ENCODE measurements around the gene NCOA6.

Gene NCOA6

DNA sequence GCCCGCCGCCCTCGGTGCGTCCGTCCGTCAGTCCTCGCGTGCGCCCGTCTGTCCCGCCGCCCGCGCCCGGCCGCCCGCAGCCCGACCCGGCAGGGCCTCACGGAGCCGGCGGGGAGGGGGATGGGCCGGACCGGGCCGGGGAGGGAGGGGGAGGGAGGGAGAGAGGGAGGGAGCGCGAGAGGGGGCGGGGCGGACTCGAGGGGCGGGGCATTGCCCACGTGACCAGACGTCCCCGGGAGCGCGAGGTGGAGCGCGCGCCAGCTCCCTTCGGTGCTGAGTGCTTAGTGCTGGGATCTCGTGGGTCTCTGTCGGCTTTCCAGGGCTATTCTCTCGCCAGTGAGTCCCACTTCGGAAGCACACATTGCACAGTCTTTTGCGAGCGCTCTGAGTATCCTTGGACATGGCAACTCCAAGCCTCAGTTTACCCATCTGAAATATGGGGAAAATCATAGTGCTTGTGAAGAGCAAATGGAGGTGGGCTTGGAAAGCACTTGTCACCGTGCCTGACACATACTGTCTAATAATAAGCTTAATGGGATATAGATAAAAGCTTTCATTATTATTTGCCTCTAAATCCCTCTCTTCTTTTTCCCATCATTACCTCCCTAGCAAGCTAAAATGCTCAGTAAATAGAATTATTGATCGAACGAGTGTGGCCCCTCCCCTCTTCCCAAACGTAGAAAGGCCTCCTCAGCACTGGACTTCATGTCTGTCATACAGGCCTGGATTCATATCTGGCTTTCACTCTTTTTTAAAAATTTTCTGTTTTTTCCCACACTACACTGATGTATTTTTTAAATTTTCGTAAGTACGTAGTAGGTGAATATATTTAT, at the start of gene NCOA6:
TSS of gene NCOA6 (minus strand) at position 122 of the 833 bp plus-strand sequence. CDS start 43,296 bp downstream, outside the sequence.
- peak; percentile 90 for DNase-seq (ENCODE audit: low read depth, low spot score)

DNA sequence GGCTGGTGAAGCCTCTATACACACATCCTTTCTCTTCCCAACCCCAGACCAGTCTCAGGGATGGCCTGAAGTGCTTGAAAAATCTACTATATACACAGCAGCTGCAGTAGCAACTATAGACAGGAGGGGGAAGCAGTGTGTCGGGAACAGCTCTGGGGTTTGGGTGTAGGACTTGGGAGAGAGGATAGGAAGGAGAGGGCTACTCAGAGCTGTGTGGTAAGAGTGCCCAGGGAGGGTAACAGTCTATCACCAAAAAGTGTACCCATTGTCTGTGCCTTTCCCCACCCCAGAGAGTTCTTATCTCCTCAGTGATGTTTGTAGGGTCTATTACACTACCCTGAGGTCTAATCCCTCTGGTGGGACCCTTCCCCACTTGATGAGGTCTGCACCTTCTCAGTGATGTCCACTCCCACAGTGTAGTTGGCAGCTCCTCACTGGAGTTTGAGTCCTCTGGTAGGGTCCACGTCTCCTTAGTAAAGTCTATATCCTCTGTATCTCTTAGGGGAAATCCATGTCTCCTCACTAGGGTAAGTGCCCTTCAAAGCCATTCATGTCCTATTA, 48.7 kb upstream of the NCOA6 start:
- DNase-seq (ENCODE audit: low read depth, low spot score): peak; percentile 92

DNA sequence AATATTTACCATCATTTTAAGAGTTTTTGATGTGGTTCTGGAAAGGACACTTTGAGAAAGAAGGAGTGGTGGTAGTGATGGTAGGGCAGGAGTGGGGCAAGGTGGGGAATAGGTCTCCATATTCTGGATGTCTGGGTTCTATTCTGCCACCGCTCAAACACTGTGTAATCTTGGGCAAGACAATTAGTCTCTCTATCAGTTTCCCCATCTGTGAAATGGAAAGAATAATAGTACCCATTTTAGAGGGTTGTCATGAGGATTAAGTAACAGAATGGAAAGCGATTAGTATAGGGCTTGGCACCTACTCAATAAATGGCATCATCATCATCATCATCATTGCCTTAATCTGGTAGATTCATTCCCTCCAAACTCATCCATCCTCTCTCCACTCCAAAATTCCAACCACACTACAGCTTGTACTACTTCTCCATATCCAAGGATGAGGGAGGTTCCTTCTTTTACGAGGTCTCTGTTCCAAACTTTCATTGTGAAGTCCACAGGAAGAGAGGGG, 48.2 kb upstream of the NCOA6 start:
- no peak for DNase-seq (ENCODE audit: low read depth, low spot score)

DNA sequence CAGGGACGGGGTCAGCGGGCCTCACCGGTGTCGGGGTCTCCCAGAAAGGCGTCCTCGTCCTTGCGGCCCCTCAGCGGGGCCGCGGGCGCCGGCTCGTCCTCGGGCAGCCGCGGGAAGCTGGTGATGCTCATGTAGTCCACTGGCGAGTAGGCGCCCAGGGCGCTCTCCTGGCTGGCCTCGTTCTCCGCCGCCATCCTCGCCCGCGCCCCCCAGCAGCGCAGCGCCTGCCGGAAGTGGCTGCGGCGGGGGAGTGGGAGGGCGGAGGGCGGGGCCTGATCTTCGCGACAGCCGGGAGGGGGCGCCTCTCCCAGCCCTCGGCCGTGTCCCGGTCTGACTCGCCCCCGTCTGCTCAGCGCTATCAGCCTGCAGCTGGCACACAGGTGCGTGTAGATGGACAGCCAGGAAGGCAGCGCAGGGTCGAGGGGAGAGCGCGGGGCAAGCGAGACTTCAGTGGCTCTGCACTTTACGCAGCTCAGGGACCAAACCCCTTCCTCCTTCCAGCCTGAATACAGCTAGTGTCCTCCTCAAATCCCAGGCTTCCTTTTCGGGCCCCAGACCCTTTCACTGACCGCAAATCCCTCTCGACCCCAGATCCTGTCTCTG, 47.3 kb upstream of the NCOA6 start, which contains the start of gene GGT7:
TSS of gene GGT7 (minus strand) at position 235 of the 603 bp plus-strand sequence. CDS start at position 194, 41 bp downstream.
- peak; percentile 90 for DNase-seq (ENCODE audit: low read depth, low spot score)

DNA sequence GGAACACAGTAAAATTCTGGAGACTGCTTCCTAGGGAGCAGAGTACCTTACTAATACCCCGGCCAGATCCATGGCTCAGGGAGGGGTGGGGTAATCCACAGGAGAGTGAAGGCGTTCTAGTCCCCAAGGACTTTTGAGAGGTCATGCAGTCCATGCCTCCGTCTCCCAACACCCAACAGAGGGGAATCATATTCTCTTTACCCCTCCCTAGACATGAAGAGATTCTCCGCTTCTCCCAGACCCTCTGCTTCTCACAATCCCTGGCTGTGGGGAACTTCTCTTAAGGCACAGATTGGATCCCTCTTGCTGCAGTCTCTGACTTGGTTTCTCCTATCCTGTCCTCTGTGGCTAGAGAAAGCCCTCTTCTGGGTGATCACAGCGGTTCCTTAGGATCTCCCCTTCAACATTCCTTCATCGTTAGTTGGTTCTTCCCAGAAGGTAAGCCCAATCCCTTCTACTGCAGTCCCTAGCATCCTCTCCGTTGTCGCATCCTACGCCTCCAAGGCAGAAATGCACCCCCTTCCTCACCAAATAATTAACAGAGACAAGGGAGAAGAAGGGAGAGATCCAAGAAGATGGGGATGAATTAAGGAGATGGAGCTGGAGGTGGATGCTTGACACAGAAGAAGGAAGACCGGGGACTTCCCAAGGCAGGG, 46.6 kb upstream of the NCOA6 start:
- DNase-seq (ENCODE audit: low read depth, low spot score): peak; percentile 27

DNA sequence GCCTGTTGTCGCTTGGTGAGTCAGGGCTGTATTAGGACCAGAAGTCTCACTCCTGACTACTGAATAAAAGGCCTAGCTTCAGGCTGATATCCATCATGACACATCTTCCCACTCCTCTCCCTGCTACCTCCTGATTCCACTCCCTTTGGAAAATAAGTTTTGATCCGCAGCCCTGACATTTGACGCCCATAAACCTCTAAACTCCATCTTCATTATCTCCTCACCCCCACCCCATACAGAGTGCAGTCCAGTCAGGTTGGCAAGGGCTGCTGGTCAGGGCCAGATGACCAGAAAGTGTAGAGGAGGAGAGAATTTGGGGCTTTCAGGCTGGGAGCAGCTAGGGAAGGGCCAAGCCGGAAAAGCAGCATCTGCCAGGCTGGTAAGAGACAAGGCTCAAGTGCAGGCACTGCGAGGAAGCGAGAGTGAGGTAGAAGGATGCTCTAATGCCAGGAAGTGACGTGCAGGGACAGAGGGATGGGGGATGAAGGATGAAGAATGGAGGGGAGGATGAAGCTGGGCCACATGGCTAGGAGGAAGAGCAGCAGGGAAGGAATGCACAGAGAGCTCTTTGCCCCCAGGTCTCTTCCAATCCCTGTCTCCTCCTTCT, 46.0 kb upstream of the NCOA6 start:
- DNase-seq (ENCODE audit: low read depth, low spot score): no peak

DNA sequence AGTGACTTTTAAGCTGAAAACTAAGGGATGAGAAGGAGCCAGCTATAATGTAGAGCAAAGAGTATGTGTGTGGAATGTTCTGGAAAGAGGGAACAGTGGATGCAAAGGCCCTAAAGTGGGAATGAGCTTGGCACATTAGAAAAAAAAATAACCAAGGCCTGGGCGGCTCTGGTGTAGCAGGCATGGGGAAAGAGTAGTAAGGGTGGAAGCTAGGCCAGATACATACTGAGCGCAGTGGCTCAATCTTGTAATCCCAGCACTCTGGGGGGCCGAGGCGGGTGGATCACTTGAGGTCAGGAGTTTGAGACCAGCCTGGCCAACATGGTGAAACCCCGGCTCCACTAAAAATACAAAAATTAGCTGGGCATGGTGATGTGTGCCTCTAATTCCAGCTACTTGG, 38.8 kb upstream of the NCOA6 start:
- DNase-seq (ENCODE audit: low read depth, low spot score): no peak

DNA sequence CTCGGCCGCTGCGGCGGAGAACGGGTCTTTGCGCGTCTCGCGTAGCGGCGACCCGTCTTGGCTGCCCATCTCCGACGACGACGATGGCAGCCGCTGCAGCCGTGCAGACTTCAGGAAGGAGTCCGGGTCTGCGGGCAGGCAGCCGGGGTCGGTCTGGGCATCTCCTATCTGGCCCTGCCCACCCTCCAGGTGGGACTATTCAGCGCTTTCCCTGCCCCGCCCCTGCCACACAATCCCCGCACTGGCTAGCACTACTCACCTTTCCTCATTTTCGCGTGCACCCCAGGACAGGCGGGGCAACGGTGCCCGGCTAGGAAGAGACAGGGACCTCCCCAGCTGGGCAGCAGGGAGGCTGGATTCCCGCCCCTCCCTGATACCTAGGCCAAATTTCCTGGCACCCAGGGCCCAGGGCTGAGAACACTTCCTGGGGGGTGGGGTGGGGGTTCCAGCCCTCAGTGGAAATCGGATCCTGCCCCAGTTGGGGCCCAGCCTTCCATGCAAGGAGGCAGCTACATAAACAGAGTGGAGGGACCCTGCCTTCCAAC, 38.0 kb upstream of the NCOA6 start:
- DNase-seq (ENCODE audit: low read depth, low spot score): no peak

DNA sequence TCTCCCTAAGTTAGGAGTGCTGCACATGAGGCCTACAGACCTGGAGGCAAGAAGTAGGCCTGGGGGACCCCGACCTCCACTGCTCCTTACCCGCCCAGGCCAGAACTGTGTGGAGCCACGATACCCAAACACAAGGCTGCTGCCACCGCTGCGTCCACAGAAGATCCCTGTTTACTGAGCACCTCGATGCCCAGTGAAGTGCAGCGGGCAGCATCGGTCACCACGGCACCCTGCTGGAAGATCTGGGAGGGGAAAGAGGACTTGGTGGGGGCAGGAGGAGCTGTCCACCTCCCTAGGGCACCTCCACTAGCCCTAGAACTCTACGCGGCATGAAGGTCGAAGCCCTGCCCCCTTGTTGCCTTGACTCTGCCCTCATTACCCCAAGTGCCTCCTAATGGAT, 37.3 kb upstream of the NCOA6 start:
- no peak for DNase-seq (ENCODE audit: low read depth, low spot score)

DNA sequence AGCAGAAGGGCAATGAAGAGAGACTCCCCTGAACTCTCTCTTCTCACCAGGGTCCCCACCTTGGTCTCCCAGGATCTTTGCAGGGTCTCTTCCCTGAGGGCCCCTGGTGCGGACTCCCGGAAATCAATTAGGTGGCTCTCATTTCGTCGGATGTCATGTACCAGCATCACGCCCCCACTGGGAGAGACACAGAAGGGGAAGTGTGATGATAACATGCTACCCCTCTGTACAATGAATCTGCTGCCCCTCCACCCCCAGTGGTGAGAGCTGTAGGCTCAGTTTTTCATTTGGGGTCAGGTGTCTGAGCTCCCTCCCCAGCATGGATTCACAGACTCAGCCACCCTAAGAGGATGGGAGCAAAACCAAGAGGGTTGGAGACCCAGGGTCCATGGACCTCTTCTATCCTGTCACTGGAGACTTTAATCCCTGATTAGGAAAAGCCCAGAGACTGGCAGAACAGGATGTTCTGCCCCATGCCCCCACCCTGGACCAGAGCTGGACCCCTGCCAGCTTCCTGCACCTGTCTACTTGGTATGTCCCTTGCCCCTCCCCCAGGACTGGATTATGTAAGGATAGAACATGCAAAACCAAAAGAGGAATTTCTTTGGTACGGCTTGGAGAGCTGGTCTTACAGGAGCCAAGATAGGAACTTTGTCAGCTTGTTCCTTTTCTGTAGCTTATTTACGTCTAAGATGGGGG, 36.1 kb upstream of the NCOA6 start:
- DNase-seq (ENCODE audit: low read depth, low spot score): no peak

DNA sequence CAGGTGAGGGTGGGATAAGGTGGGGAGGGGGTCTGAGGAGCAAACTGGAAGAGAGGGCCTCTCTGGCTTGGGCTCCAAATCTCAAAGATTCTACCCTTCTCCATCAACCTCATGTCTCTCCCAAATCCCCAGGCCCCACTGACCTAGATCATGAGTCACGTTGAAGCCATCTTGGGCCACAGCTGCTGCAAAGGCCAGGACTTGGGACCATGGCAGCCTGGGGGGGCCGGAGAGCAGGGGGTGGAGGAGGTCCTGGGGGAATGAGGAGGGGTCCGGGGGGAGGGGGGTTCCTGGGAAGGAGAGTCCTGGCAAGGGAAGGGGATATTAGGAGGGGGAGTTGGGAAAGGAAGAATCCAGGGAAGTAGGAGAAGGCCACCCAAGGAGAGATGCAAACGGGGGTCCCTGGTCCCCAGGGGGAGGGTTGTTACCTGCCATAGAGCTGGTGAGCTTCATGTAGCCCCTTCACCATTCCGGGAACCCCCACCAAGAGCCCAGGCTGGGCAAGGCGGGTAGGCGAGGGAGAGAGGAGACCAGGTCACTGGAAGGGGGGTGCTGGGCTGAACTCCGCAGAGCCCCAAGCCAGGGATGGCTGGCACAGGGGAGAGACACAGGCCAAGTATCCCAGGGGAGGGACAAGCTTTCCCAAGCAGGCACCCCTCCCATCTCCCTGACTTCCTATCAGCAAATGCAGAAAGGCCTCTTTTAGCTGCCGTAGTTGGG, 34.5 kb upstream of the NCOA6 start:
- DNase-seq (ENCODE audit: low read depth, low spot score): no peak

DNA sequence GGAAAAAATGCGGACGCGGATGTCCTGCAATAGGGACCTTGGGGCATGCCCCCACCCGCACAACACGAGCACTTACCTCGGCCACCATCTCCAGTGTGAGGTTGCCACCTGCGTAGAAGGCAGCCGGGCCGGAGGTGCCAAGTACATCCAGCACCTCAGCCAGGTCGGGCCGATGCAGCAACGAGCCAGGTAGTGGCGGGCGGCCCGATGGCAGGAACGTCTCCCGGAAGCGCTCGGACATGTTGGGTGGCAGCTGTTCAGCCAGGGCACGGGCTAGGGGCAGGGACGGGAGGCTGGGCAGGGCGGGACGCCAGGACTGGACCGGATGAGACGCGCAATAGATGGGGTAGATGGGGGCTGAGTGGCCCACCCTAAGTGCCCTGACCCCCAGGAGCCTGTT, 33.9 kb upstream of the NCOA6 start:
- DNase-seq (ENCODE audit: low read depth, low spot score): no peak

DNA sequence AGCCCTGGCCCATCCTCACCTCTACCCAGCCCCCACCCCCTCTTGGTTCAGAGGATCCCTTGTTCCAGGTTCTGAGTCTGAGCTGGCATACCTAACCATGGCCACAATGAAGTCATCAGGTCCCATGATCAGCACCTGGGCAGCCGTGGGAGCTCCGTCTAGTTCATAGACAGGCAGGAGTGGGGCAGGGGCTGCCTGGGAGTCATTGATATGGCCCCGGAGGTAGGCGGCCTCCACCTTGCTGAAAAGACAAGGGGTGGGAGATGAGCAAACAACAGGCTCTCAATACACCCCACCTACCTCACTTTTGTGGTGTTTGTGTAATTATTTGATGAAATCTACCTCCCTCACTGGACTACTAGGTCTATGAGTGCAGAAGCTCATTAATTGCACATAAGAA, 26.8 kb upstream of the NCOA6 start:
- no peak for DNase-seq (ENCODE audit: low read depth, low spot score)

DNA sequence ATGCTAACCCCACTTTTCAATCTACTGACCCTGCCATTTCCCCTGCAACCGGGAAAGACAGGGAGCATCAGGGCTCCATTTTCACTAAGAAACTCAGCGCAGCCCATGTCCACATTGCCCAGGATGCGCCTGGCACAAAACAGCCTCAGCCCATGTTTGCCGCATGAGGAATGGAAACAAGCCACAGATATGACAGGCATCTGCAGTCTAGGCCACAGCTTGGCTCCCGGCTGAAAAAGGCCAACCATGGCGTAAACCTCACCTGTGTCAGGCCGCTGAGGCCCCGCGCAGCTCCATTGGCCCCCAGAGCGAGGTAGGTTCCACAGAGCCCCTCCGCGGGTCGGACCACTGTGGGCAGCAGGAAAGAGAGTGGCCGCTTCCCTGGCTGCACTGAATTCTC, 25.5 kb upstream of the NCOA6 start:
- DNase-seq (ENCODE audit: low read depth, low spot score): peak; percentile 65

DNA sequence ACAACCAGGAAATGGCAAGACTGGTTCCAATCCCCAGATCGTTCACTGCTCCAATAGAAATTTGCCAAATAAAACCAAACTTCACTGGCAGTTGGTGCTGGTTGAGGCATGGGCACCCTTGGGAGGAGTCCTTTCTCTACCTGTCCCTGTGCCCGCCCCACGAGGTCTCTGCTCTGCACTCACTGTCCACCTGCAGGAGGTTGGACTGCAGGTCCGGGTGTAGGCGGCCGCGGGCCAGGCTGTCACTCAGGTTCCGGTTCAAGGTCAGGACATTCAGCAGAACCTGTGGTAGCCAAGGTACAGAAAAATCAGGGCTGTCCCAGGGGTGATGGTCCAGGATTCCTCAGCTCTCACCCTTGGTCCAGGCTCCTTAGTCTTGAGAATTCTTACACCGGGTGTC, 24.3 kb upstream of the NCOA6 start:
- DNase-seq (ENCODE audit: low read depth, low spot score): no peak

DNA sequence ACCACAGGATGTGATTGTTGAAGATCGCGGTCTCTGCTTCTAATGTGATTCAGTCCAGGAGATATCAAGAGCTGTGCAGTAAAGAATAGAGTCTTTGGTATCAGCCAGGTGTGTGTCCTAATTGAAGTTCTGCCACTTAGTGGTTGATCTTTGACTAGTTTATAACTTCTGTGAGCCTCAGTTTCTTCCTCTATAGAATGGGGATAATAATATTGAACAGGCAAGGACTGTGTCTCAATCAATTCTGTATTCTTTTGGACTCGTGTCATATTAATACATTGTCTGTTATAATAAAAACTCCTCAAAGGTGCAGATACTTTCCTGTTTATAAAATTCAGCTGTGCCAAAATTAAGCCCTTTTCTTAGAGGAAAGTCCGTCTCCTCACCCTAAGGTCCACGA, 23.1 kb upstream of the NCOA6 start:
- DNase-seq (ENCODE audit: low read depth, low spot score): no peak

DNA sequence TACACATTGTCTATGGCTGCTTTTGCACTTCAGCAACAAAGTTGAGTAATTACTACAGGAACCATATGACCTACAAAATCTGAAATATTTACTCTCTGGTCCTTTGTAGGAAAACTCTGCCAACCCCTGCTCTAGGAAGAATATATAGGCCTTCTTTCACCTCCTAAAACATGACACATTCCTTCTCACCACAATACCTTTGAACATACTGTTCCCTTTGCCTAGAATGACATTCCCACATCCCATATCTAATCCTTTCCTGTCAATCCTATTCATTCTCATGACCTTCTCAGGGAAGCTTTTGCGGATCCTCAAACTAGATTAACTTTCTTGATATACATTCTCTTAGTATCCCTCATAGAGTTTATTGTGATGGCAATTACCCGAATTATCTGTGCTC, 18.0 kb upstream of the NCOA6 start:
- DNase-seq (ENCODE audit: low read depth, low spot score): no peak

DNA sequence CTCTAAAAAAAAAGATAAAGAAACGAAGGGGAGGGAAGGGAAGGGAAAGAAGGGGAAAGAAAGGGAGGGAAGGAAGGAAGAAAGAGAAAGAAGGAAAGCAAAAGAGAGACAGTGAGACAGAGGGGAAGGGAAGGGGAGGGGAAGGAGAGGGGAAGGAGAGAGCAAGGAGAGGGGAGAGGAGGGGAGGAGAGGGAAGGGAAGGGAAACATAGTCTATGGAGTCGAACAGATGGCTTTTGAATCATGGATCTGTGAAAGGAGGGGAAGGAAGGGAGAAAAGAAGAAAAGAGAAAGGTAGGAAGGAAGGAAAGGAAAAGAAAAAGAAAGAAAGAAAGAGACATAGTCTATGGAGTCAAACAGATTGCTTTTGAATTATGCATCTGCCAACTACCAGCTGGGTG, 16.7 kb upstream of the NCOA6 start:
- DNase-seq (ENCODE audit: low read depth, low spot score): no peak

DNA sequence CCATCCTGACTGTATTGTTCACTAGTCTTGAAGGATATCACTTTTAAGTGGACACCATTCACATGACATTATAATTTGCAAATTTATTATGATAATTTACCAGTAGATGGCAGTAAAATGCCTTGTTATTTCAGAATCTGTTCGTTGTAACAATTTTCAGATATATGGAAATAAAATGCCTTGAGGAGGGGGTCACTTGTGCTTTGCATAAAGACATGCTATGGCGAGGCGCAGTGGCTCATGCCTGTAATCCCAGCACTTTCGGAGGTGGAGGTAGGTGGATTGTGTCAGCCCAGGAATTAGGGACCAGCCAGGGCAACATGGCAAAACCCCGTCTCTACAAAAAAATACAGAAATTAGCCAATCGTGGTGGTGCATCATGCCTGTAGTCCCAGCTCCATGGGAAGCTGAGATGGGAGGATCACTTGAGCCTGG, 9.0 kb upstream of the NCOA6 start:
- DNase-seq (ENCODE audit: low read depth, low spot score): peak; percentile 48

DNA sequence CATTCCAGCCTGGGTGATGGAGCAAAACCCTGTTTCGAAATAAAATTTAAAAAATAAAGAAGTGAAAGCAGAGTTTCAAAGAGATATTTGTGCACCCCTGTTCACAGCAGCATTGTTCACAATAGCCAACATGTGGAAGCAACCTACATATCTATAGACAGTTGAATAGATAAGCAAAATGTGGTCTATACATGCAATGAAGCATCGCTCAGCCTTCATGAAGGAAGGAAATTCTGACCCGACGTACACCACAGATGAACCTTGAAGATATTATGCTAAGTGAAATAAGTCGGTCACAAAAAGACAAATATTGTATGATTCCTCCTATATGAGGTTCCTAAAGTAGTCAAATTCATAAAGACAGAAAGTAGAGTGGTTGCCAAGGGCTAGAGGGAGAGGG, 6.5 kb upstream of the NCOA6 start:
- DNase-seq (ENCODE audit: low read depth, low spot score): no peak

Data from astrocyte of the hippocampus (primary cell).